Activated naive CD4-positive, alpha-beta T cell treated with anti-CD3 and anti-CD28 coated beads, Interleukin-2, amount 50 U/mL, for 72 hours (primary cell): ENCODE data around the gene B4GALNT3. TPM values are rescaled to one million over a fixed set of nuclear protein-coding genes. Genes with fewer than 3 reads are reported as not detected.
A peak's percentile ranks its signal among the peaks of the same experiment; 100 is the strongest.

Experiments used
- ATAC-seq, 2 donors: fragments of 150-1000 bp; cut with Tn5 transposase; 2 replicates each; pipeline ENCODE4 v1.10.0; 2021; ENCODE audit warnings: mild to moderate bottlenecking in 2 of 2, moderate library complexity in 2 of 2
- DNase-seq, 2 donors: peaks; one replicate each; pipeline ENCODE4 v3.0.0; 2021 to 2022; ENCODE audit warnings: low spot score in 2 of 2
- H3K27ac Mint-ChIP-seq, 2 donors: one replicate each; pipeline ENCODE4 v1.8.0; 2022; ENCODE audit warnings: mild to moderate bottlenecking in 2 of 2, mixed read lengths in 2 of 2
- H3K36me3 Mint-ChIP-seq, 2 donors: one replicate each; pipeline ENCODE4 v1.8.0; 2022; ENCODE audit warnings: mixed read lengths in 2 of 2
- H3K9me3 Mint-ChIP-seq, 2 donors: one replicate each; pipeline ENCODE4 v1.8.0; 2022; ENCODE audit warnings: mixed read lengths in 2 of 2
- total RNA-seq, 2 donors: library from RNA; stranded (reverse); gene quantifications; one replicate each; pipeline ENCODE4 v1.2.3, GENCODE V29; 2022

Gene B4GALNT3
- total RNA-seq, 2 donors from 2014 or later = 1.8 to 3.8 TPM

GRCh38 chr12:522692-523378, 63.1 kb downstream of the B4GALNT3 start:
- no peak for ATAC-seq
- Mint-ChIP-seq H3K27ac (no peak overlapping the region), H3K9me3 (no peaks in the 10 kb centered on the region), H3K36me3 (no peaks in the 10 kb centered on the region)
- DNase-seq = no peak

GRCh38 chr12:524167-524951, 64.6 kb downstream of the B4GALNT3 start:
- DNase-seq (no peak), ATAC-seq (no peak)
- Mint-ChIP-seq H3K9me3 (no peaks in the 10 kb centered on the region), H3K36me3 (no peaks in the 10 kb centered on the region), H3K27ac (no peak overlapping the region)

GRCh38 chr12:526089-526488, 66.3 kb downstream of the B4GALNT3 start:
- ATAC-seq (no peak), DNase-seq (no peak)
- Mint-ChIP-seq H3K9me3 (peaks cover 3 to 7% of the 10 kb centered on the region in 2 donors), H3K27ac (no peak overlapping the region), H3K36me3 (peaks cover 0 to 8% of the 10 kb centered on the region in 2 donors)

GRCh38 chr12:527241-527640, 67.5 kb downstream of the B4GALNT3 start:
- no peak overlapping the region for H3K27ac Mint-ChIP-seq
- peaks cover 4 to 12% of the 10 kb centered on the region in 2 donors for H3K36me3 Mint-ChIP-seq

GRCh38 chr12:527729-528128, 68.0 kb downstream of the B4GALNT3 start:
- no peak for ATAC-seq
- Mint-ChIP-seq H3K9me3 (peaks cover 8 to 14% of the 10 kb centered on the region in 2 donors), H3K36me3 (peaks cover 9 to 17% of the 10 kb centered on the region in 2 donors), H3K27ac (no peak overlapping the region)
- DNase-seq = no peak

More at GRCh38 chr12:527241-527640, 67.5 kb downstream of the B4GALNT3 start:
- ATAC-seq (no peak), DNase-seq (no peak)
- peaks cover 6 to 10% of the 10 kb centered on the region in 2 donors for H3K9me3 Mint-ChIP-seq

GRCh38 chr12:530308-530707, 70.6 kb downstream of the B4GALNT3 start:
- DNase-seq (no peak), ATAC-seq (no peak)
- Mint-ChIP-seq H3K36me3 (peaks cover 10 to 18% of the 10 kb centered on the region in 2 donors), H3K9me3 (peaks cover 8 to 14% of the 10 kb centered on the region in 2 donors), H3K27ac (no peak overlapping the region)

GRCh38 chr12:530821-531220, 71.1 kb downstream of the B4GALNT3 start:
- Mint-ChIP-seq H3K9me3 (peaks cover 8 to 14% of the 10 kb centered on the region in 2 donors), H3K36me3 (peaks cover 10 to 18% of the 10 kb centered on the region in 2 donors), H3K27ac (no peak overlapping the region)
- DNase-seq (no peak), ATAC-seq (no peak)

GRCh38 chr12:531951-532585, 72.3 kb downstream of the B4GALNT3 start:
- peaks cover 10 to 18% of the 10 kb centered on the region in 2 donors for H3K36me3 Mint-ChIP-seq
- peaks cover 8 to 14% of the 10 kb centered on the region in 2 donors for H3K9me3 Mint-ChIP-seq
- H3K27ac Mint-ChIP-seq = no peak overlapping the region
- no peak for ATAC-seq
- no peak for DNase-seq

GRCh38 chr12:532908-533565, 73.3 kb downstream of the B4GALNT3 start:
- H3K36me3 Mint-ChIP-seq = peaks cover 10 to 18% of the 10 kb centered on the region in 2 donors
- peak; percentile 38 to 45 for ATAC-seq
- peaks cover 8 to 14% of the 10 kb centered on the region in 2 donors for H3K9me3 Mint-ChIP-seq
- no peak overlapping the region for H3K27ac Mint-ChIP-seq
- DNase-seq = no peak

- no peak for ATAC-seq
- peaks cover 8 to 14% of the 10 kb centered on the region in 2 donors for H3K9me3 Mint-ChIP-seq
Measured at GRCh38 chr12:533718-534117, 74.0 kb downstream of the B4GALNT3 start.

GRCh38 chr12:534216-534615, 74.5 kb downstream of the B4GALNT3 start:
- peaks cover 8 to 14% of the 10 kb centered on the region in 2 donors for H3K9me3 Mint-ChIP-seq
- peaks cover 10 to 18% of the 10 kb centered on the region in 2 donors for H3K36me3 Mint-ChIP-seq
- DNase-seq = no peak
- no peak overlapping the region for H3K27ac Mint-ChIP-seq
- ATAC-seq = no peak

More at GRCh38 chr12:533718-534117, 74.0 kb downstream of the B4GALNT3 start:
- Mint-ChIP-seq H3K36me3 (peaks cover 10 to 18% of the 10 kb centered on the region in 2 donors), H3K27ac (no peak overlapping the region)
- DNase-seq = no peak

- peaks cover 7 to 13% of the 10 kb centered on the region in 2 donors for H3K9me3 Mint-ChIP-seq
- peaks cover 10 to 16% of the 10 kb centered on the region in 2 donors for H3K36me3 Mint-ChIP-seq
- ATAC-seq (no peak), DNase-seq (no peak)
- H3K27ac Mint-ChIP-seq = no peak overlapping the region
Measured at GRCh38 chr12:535396-535795, 75.7 kb downstream of the B4GALNT3 start.

GRCh38 chr12:536751-537245, 77.1 kb downstream of the B4GALNT3 start:
- H3K36me3 Mint-ChIP-seq = peaks cover 10% of the 10 kb centered on the region in 2 donors
- no peak overlapping the region for H3K27ac Mint-ChIP-seq
- H3K9me3 Mint-ChIP-seq = peaks cover 5 to 7% of the 10 kb centered on the region in 2 donors
- ATAC-seq = no peak
- DNase-seq = no peak

GRCh38 chr12:537772-538171, 78.0 kb downstream of the B4GALNT3 start:
- Mint-ChIP-seq H3K27ac (no peak overlapping the region), H3K36me3 (peaks cover under 1% of the 10 kb centered on the region in 2 donors), H3K9me3 (no peaks in the 10 kb centered on the region)
- no peak for DNase-seq
- no peak for ATAC-seq

GRCh38 chr12:538731-539539, 79.2 kb downstream of the B4GALNT3 start:
- H3K36me3 Mint-ChIP-seq = no peaks in the 10 kb centered on the region
- H3K9me3 Mint-ChIP-seq = no peaks in the 10 kb centered on the region
- H3K27ac Mint-ChIP-seq = peak overlapping the region; percentile 7 to 38
- DNase-seq = no peak
- peak; percentile 90 to 97 for ATAC-seq
